Ovary (tissue), 9 donors: Measurements from ENCODE around the gene TNFRSF19. TPM values are rescaled to one million over a fixed set of nuclear protein-coding genes. Genes with fewer than 3 reads are reported as not detected.

Experiments used
- DNase-seq, 5 donors: peaks; one replicate each; pipeline ENCODE4 v3.0.0-alpha.2; 2019 to 2020
- H3K27ac ChIP-seq, 2 donors: fragments of 200-600 bp; one replicate each; pipeline versions ENCODE4 v1.5.1 to v1.8.0; 2019 to 2022
- H3K27me3 ChIP-seq: fragments of 200-600 bp; one replicate; pipeline ENCODE4 v1.8.0; 2022
- H3K36me3 ChIP-seq: fragments of 200-600 bp; sonication (generic); one replicate; pipeline ENCODE4 v1.5.1; 2019
- H3K4me1 ChIP-seq: one replicate; pipeline ENCODE4 v1.8.1; 2013; ENCODE audit warnings: mild to moderate bottlenecking, moderate library complexity; ENCODE audit not compliant: insufficient read depth
- H3K4me3 ChIP-seq: fragments of 200-600 bp; sonication (generic); one replicate; pipeline ENCODE4 v1.5.1; 2017
- H3K9me3 ChIP-seq, 2 donors: fragments of 200-600 bp in 1 of 2; sonication (generic) in 1 of 2; one replicate each; pipeline versions ENCODE4 v1.5.1 to v1.8.1; 2013 to 2019; ENCODE audit warnings: mild to moderate bottlenecking in 1 of 2, moderate library complexity in 1 of 2
- CTCF ChIP-seq, 3 donors: fragments of 450-650 bp in 2 of 3; fragments of 200-600 bp in 1 of 3; IDR thresholded peaks; one replicate each; pipeline versions ENCODE4 v1.5.1 to v1.8.0; 2016 to 2022; ENCODE audit warnings: antibody characterized with exemption in 3 of 3, mild to moderate bottlenecking in 1 of 3
- EP300 ChIP-seq: sonication (generic); formaldehyde crosslinking; IDR thresholded peaks from one replicate; pipeline ENCODE4 v1.6.1; 2017; ENCODE audit warnings: antibody characterized with exemption
- POLR2A ChIP-seq: fragments of 450-650 bp; IDR thresholded peaks from one replicate; pipeline ENCODE4 v1.6.1; 2017; ENCODE audit warnings: antibody characterized with exemption, mild to moderate bottlenecking, moderate library complexity
- WGBS, 3 donors: extraction: QIAGEN DNeasy Blood & Tissue Kit in 1 of 3; methylation state at CpG; one replicate each; pipeline versions ENCODE4 v1.1.5 to v1.1.7; 2013 to 2017; 5-methylcytosine and 5-hydroxymethylcytosine counted together
- intact Hi-C, 4 donors: fragments of 100-400 bp; cut with DNase I; formaldehyde crosslinking; loops; one replicate each; pipeline versions ENCODE4 v1.11.0 to v1.15.1; 2022 to 2023
- polyA plus RNA-seq, 2 donors: library from polyadenylated mRNA; stranded (reverse); fragments of 200-250 nt in 1 of 2; fragments of 350-450 nt in 1 of 2; fragmentation: Illumina TruSeq in 1 of 2; extraction: RNeasy Lipid Tissue Mini Kit (QIAGEN cat#74804) in 1 of 2; gene quantifications; one replicate each; pipeline ENCODE4 v1.2.3, GENCODE V29; 2013 to 2014
- total RNA-seq, 7 donors: library from RNA; depleted of rRNA in 2 of 7; stranded (reverse); fragments of >200 nt in 2 of 7; fragmentation: NEBNext Ultra II Directional in 3 of 7; extraction: Animal tissue kit (Norgen Biotek cat#: 25700) in 3 of 7; gene quantifications; one replicate each; pipeline versions ENCODE4 v1.1.0 to v1.2.4, GENCODE V29; 2016 to 2023
- donor health status: DM: no; HTN: no; CAD: no; lungs with moderate emphysema.
- donor health status: DM: no; HTN: no; CAD: no.
- donor health status: Bipolar disorder and iron deficiency.
- donor health status: DM: yes; HTN: yes; CAD: no.
- donor health status: DM: no; HTN: no; CAD: no.
- donor health status: DM: yes; HTN: yes; CAD: no.

TNFRSF19 gene
- total and polyA plus RNA-seq, 9 donors, result 2.6 to 15.3 (median 4.8) TPM

DNA sequence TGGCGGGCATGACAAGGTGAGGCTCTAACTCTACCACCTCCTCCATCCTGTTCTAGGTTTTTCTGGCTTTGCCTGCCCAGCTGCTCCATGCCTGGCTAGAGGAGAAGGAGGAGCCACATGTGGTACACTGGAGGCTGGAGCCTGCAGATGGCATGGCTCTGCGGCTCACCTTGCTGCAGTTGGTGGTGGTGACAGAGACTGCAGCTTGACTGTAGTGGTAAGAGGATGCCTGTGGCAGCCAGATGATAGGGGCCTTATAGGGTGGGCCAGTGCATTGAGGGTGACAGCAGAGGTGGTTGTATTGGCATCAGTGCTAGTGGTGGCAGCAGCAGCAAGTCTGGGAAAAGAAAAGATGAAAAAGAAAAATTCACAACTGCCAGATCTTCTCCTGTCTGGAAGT is 146.2 kb downstream of the TNFRSF19 start:
- Histone ChIP-seq H3K4me1 (no peaks in the 10 kb centered on the region), H3K27ac (no peak overlapping the region), H3K36me3 (no peaks in the 10 kb centered on the region), H3K9me3 (no peaks in the 10 kb centered on the region), H3K4me3 (no peak overlapping the region), H3K27me3 (no peaks in the 10 kb centered on the region)
- TF ChIP-seq EP300, result no peak
- no peak for TF ChIP-seq CTCF (IDR thresholded peaks at IDR 0.05)
- TF ChIP-seq POLR2A, result no peak
- intact Hi-C loops, result loop anchor here in 1 of 4 donors (10.0 kb wide), 1 partner anchor 148 kb away; no protein-coding TSS in a partner anchor
- 95 to 100% (median 97%) methylated on average over 2 of the region's 2 CpGs for WGBS, 3 donors
- no peak for DNase-seq

- DNase-seq, result no peak
- Histone ChIP-seq H3K27ac (no peak overlapping the region), H3K36me3 (no peaks in the 10 kb centered on the region), H3K27me3 (no peaks in the 10 kb centered on the region), H3K4me1 (peaks cover under 1% of the 10 kb centered on the region), H3K9me3 (no peaks in the 10 kb centered on the region), H3K4me3 (no peak overlapping the region)
- 22 to 43% (median 33%) methylated on average over 2 of the region's 2 CpGs for WGBS, 3 donors
- intact Hi-C loops, result loop anchor here in 1 of 4 donors (10.0 kb wide), 1 partner anchor 146 kb away; no protein-coding TSS in a partner anchor
- TF ChIP-seq POLR2A, result no peak
- TF ChIP-seq EP300, result no peak
- no peak for TF ChIP-seq CTCF (IDR thresholded peaks at IDR 0.05)
These were observed 148.8 kb downstream of the TNFRSF19 start for GRCh38 chr13:23718996-23719395.

DNA sequence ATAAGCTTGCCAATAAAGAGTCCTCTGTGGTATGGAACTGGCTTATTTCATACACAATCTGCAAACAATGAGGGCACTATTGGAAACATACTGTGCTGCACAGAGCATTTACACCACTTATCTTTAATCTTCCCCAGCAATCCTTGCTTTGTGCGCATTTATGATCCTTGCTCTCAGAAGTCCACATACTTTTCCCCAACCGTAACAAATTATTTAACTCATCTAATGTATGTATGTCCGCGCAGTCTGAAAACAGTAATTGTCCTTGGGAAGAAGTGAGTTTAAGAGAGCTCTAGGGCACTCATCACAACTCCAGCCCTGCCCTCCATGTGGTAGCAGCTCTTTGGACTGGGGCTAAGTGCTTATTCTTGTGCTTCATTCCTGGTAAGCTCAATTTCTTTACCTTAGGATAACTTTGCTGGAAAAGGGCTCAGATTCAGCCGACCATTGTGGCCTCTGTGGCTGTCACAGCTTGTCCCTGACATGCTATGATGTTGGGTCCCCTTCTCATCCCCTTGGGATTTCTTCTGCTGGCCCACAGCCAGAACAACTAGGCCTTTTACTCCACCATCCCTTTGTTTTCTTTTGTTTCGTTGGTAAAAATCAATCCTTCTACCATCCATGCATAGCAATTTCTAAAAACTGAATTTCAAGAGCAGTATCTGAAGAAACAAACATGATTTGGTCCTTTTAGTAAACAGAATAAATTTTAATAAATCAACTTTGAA is 152.7 kb downstream of the TNFRSF19 start:
- no peaks in the 10 kb centered on the region for H3K27me3 ChIP-seq
- no peaks in the 10 kb centered on the region for H3K9me3 ChIP-seq
- WGBS, 3 donors, result 78 to 82% (median 78%) methylated on average over 6 of the region's 6 CpGs
- H3K4me3 ChIP-seq, result no peak overlapping the region
- intact Hi-C loops, result no loop called here
- no peaks in the 10 kb centered on the region for H3K36me3 ChIP-seq
- no peak for TF ChIP-seq CTCF (IDR thresholded peaks at IDR 0.05)
- TF ChIP-seq POLR2A, result no peak
- no peak for TF ChIP-seq EP300
- H3K4me1 ChIP-seq, result peaks cover 2% of the 10 kb centered on the region
- H3K27ac ChIP-seq, result no peak overlapping the region
- no peak for DNase-seq

DNA sequence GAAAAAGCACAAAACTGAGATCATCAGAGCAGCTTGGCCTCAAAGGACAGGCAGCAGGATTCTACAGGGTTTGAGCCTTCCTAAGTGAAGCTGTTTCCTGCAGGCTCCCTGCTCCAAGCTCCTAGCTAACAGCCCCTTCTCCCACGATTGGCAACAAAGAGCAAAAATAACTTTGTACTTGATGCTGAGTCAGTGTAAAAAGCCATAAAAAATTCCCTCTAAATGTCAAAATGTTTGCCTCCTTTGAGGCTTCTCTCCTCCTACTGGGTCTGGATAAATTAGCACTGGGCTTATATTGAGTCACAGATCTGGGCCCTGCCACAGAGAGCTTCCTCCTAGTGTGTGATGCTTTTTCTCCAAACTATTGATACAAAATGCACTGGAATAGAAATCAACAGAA is 153.3 kb downstream of the TNFRSF19 start:
- Histone ChIP-seq H3K27ac (no peak overlapping the region), H3K36me3 (no peaks in the 10 kb centered on the region)
- intact Hi-C loops, result no loop called here

More for the DNA sequence above, 153.3 kb downstream of the TNFRSF19 start:
- Histone ChIP-seq H3K4me3 (no peak overlapping the region), H3K27me3 (no peaks in the 10 kb centered on the region), H3K4me1 (peaks cover 2% of the 10 kb centered on the region), H3K9me3 (no peaks in the 10 kb centered on the region)
- WGBS, 3 donors, result 3 to 10% (median 7%) methylated on average over 1 of the region's 1 CpG
- TF ChIP-seq CTCF (IDR thresholded peaks at IDR 0.05) (no peak), EP300 (no peak), POLR2A (no peak)
- no peak for DNase-seq
